Parathyroid adenoma (tissue), 2 donors: ENCODE data around the gene CAPN9.

Source experiments
- H2AFZ ChIP-seq: fragments of 300-600 bp; sonication (generic); one replicate; pipeline ENCODE4 v1.7.0; 2017; ENCODE audit warnings: antibody characterized with exemption, mild to moderate bottlenecking
- H3K27ac ChIP-seq: fragments of 300-600 bp; sonication (generic); one replicate; pipeline ENCODE4 v1.7.0; 2017
- H3K27me3 ChIP-seq: fragments of 300-600 bp; sonication (generic); one replicate; pipeline ENCODE4 v1.7.0; 2017; ENCODE audit warnings: low read length; ENCODE audit not compliant: control insufficient read depth, insufficient read depth
- H3K36me3 ChIP-seq: fragments of 300-600 bp; sonication (generic); one replicate; pipeline ENCODE4 v1.7.0; 2017; ENCODE audit warnings: low read length; ENCODE audit not compliant: control insufficient read depth, insufficient read depth
- H3K4me1 ChIP-seq: fragments of 300-600 bp; sonication (generic); one replicate; pipeline ENCODE4 v1.7.0; 2017; ENCODE audit warnings: control low read depth
- H3K4me2 ChIP-seq: fragments of 300-600 bp; sonication (generic); one replicate; pipeline ENCODE4 v1.7.0; 2017; ENCODE audit warnings: low read length
- H3K4me3 ChIP-seq: fragments of 300-600 bp; sonication (generic); one replicate; pipeline ENCODE4 v1.7.0; 2017; ENCODE audit warnings: low read depth, low read length
- H3K79me2 ChIP-seq: fragments of 300-600 bp; sonication (generic); one replicate; pipeline ENCODE4 v1.7.0; 2017; ENCODE audit warnings: control low read depth
- H3K9ac ChIP-seq: fragments of 300-600 bp; sonication (generic); one replicate; pipeline ENCODE4 v1.7.0; 2017; ENCODE audit warnings: mild to moderate bottlenecking
- H3K9me3 ChIP-seq: fragments of 300-600 bp; sonication (generic); one replicate; pipeline ENCODE4 v1.7.0; 2017; ENCODE audit warnings: low read length; ENCODE audit not compliant: control insufficient read depth
- TF ChIP-seq, protein P1 (sequence below): fragments of 300-600 bp; sonication (generic); IDR thresholded peaks from one replicate; pipeline ENCODE4 v1.7.0; 2017; ENCODE audit warnings: antibody characterized with exemption, mild to moderate bottlenecking
- donor health status: primary hyperparathyroidism.

Gene CAPN9

DNA sequence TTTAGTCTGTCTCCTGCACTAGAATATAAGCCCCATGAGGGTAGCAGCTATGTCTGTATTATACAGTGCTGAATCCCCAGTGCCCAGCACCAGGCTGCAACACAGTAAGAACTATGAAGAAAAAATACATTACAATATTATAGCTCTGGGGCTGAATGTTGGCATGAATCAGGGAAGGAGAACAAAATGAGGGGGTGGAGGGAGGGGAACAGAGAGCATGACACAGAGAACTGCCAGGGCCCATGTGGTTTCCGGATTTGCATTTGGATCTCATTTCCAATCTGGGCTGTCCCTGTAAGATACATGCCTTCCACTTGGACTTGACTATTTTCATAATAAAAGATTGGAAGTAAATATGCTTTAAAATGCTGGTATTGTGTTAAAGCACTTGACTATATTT, 85.3 kb downstream of the CAPN9 start:
- TF ChIP-seq, protein P1, sequence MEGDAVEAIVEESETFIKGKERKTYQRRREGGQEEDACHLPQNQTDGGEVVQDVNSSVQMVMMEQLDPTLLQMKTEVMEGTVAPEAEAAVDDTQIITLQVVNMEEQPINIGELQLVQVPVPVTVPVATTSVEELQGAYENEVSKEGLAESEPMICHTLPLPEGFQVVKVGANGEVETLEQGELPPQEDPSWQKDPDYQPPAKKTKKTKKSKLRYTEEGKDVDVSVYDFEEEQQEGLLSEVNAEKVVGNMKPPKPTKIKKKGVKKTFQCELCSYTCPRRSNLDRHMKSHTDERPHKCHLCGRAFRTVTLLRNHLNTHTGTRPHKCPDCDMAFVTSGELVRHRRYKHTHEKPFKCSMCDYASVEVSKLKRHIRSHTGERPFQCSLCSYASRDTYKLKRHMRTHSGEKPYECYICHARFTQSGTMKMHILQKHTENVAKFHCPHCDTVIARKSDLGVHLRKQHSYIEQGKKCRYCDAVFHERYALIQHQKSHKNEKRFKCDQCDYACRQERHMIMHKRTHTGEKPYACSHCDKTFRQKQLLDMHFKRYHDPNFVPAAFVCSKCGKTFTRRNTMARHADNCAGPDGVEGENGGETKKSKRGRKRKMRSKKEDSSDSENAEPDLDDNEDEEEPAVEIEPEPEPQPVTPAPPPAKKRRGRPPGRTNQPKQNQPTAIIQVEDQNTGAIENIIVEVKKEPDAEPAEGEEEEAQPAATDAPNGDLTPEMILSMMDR: no peak
- Histone ChIP-seq H3K9ac (no peak overlapping the region), H3K4me2 (no peak overlapping the region), H3K79me2 (no peaks in the 10 kb centered on the region), H3K36me3 (no peaks in the 10 kb centered on the region), H3K27ac (no peak overlapping the region), H2AFZ (no peak overlapping the region), H3K4me3 (no peak overlapping the region), H3K9me3 (no peaks in the 10 kb centered on the region), H3K27me3 (no peaks in the 10 kb centered on the region), H3K4me1 (no peaks in the 10 kb centered on the region)

- H3K9ac ChIP-seq: no peak overlapping the region
- H3K9me3 ChIP-seq: no peaks in the 10 kb centered on the region
- no peak overlapping the region for H3K4me2 ChIP-seq
- TF ChIP-seq, protein P1: no peak
- no peaks in the 10 kb centered on the region for H3K4me1 ChIP-seq
- no peaks in the 10 kb centered on the region for H3K27me3 ChIP-seq
- no peak overlapping the region for H2AFZ ChIP-seq
- H3K36me3 ChIP-seq: no peaks in the 10 kb centered on the region
- no peaks in the 10 kb centered on the region for H3K79me2 ChIP-seq
- no peak overlapping the region for H3K4me3 ChIP-seq
- H3K27ac ChIP-seq: no peak overlapping the region
Observed at GRCh38 chr1:230833511-230833910, 86.3 kb downstream of the CAPN9 start.

GRCh38 chr1:230834292-230834691, 87.1 kb downstream of the CAPN9 start:
- H3K36me3 ChIP-seq: no peaks in the 10 kb centered on the region
- TF ChIP-seq, protein P1: no peak
- H3K9me3 ChIP-seq: no peaks in the 10 kb centered on the region
- H3K4me1 ChIP-seq: no peaks in the 10 kb centered on the region
- no peak overlapping the region for H3K9ac ChIP-seq
- H2AFZ ChIP-seq: no peak overlapping the region
- H3K79me2 ChIP-seq: no peaks in the 10 kb centered on the region
- H3K4me3 ChIP-seq: no peak overlapping the region
- H3K27me3 ChIP-seq: no peaks in the 10 kb centered on the region
- no peak overlapping the region for H3K27ac ChIP-seq
- no peak overlapping the region for H3K4me2 ChIP-seq

- no peak overlapping the region for H2AFZ ChIP-seq
- no peaks in the 10 kb centered on the region for H3K79me2 ChIP-seq
- no peaks in the 10 kb centered on the region for H3K9me3 ChIP-seq
- TF ChIP-seq, protein P1: no peak
- no peak overlapping the region for H3K4me2 ChIP-seq
- H3K4me1 ChIP-seq: no peaks in the 10 kb centered on the region
- H3K27me3 ChIP-seq: no peaks in the 10 kb centered on the region
- H3K36me3 ChIP-seq: no peaks in the 10 kb centered on the region
- H3K9ac ChIP-seq: no peak overlapping the region
- no peak overlapping the region for H3K4me3 ChIP-seq
- H3K27ac ChIP-seq: no peak overlapping the region
Observed at GRCh38 chr1:230836347-230836746, 89.2 kb downstream of the CAPN9 start.

- Histone ChIP-seq H2AFZ (no peak overlapping the region), H3K9ac (no peak overlapping the region), H3K27me3 (no peaks in the 10 kb centered on the region), H3K27ac (no peak overlapping the region), H3K9me3 (no peaks in the 10 kb centered on the region), H3K4me3 (no peak overlapping the region), H3K79me2 (no peaks in the 10 kb centered on the region), H3K4me1 (no peaks in the 10 kb centered on the region), H3K4me2 (no peak overlapping the region), H3K36me3 (no peaks in the 10 kb centered on the region)
- TF ChIP-seq, protein P1: no peak
Observed at GRCh38 chr1:230836793-230837192, 89.6 kb downstream of the CAPN9 start.
